Osteocyte (in vitro differentiated cells): ENCODE measurements around the gene MALRD1. TPM values are rescaled to one million over a fixed set of nuclear protein-coding genes. Genes with fewer than 3 reads are reported as not detected.
"Not testable (repeated sequence)": the region's sequence is repeated elsewhere in the genome, so short reads cannot be mapped to it uniquely, and the experiment has no call there.

Source experiments
- DNase-seq: peaks from one replicate; pipeline ENCODE4 v3.0.0; 2021; ENCODE audit warnings: mixed read lengths; ENCODE audit not compliant: unreplicated experiment; ENCODE audit errors: extremely low spot score
- H3K27ac Mint-ChIP-seq: one replicate; pipeline ENCODE4 v1.8.0; 2021; ENCODE audit warnings: mild to moderate bottlenecking, mixed read lengths; ENCODE audit not compliant: unreplicated experiment
- H3K27me3 Mint-ChIP-seq: one replicate; pipeline ENCODE4 v1.8.0; 2021; ENCODE audit warnings: mixed read lengths; ENCODE audit not compliant: unreplicated experiment
- H3K36me3 Mint-ChIP-seq: one replicate; pipeline ENCODE4 v1.8.0; 2021; ENCODE audit warnings: mixed read lengths; ENCODE audit not compliant: unreplicated experiment
- H3K4me1 Mint-ChIP-seq: one replicate; pipeline ENCODE4 v1.8.0; 2021; ENCODE audit warnings: mixed read lengths; ENCODE audit not compliant: unreplicated experiment
- H3K4me3 Mint-ChIP-seq: one replicate; pipeline ENCODE4 v1.8.0; 2021; ENCODE audit warnings: mild to moderate bottlenecking, moderate library complexity, mixed read lengths; ENCODE audit not compliant: unreplicated experiment
- H3K9me3 Mint-ChIP-seq: one replicate; pipeline ENCODE4 v1.8.0; 2021; ENCODE audit warnings: mixed read lengths; ENCODE audit not compliant: unreplicated experiment
- total RNA-seq: library from RNA; stranded (reverse); gene quantifications from 2 replicates; pipeline ENCODE4 v1.2.1, GENCODE V29; 2021
- TF ChIP-seq, protein P1 (sequence below): fragments of 200-600 bp; sonication (generic); IDR thresholded peaks from 2 replicates; pipeline ENCODE4 v1.5.0; 2021; ENCODE audit warnings: antibody characterized with exemption, mild to moderate bottlenecking, moderate library complexity

Gene MALRD1
- total RNA-seq, 1 donor from 2014 or later = 0.56 TPM

DNA sequence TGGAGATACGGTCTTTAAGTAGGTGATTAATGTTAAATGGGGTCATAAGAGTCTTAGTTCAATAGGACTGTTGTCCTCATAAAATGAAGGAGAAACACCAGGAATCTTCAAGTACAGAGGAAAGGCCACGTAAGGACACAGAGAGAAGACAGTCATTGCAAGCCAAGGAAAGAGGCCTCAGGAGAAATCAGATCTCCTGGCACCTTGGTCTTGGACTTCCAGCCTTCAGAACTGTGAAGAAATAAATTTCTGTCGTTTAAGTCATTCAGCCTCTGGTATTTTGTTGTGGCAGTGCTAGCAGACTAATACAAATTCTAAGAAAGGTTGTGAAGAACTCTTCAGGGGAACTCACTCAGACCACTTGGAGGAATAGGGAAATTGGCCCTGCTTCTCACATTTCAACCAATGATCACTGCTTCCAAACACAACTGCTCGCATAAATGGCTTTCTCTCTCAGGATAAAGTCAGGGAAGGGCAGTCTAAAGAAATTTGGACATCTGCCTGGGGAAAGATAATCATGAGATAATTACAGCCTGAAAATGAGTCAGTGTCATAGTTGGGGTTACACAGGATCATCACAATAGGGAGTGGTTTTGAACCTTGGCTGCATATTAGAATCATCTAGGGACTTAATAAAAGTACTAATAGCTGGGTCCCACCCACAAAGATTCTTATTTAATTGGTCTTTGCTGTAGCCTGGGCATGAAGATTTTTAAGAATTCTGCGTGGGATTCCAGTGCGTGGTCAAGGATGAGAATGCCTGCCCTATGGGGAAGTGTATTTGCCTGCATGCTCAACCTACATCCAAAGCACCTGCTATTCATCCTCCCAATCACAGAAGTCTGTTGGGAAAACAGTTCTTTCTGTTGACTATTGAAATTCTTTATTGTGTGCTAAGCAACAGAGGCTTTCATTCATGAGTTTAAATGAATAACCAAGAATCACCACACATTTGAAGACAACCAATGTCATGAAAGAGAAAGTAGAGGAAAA, 457.0 kb downstream of the MALRD1 start:
- DNase-seq = no peak
- Mint-ChIP-seq H3K4me3 (no peak overlapping the region), H3K4me1 (no peaks in the 10 kb centered on the region), H3K36me3 (no peaks in the 10 kb centered on the region), H3K27ac (no peak overlapping the region), H3K9me3 (no peaks in the 10 kb centered on the region), H3K27me3 (peaks cover 3% of the 10 kb centered on the region)
- TF ChIP-seq, protein P1, sequence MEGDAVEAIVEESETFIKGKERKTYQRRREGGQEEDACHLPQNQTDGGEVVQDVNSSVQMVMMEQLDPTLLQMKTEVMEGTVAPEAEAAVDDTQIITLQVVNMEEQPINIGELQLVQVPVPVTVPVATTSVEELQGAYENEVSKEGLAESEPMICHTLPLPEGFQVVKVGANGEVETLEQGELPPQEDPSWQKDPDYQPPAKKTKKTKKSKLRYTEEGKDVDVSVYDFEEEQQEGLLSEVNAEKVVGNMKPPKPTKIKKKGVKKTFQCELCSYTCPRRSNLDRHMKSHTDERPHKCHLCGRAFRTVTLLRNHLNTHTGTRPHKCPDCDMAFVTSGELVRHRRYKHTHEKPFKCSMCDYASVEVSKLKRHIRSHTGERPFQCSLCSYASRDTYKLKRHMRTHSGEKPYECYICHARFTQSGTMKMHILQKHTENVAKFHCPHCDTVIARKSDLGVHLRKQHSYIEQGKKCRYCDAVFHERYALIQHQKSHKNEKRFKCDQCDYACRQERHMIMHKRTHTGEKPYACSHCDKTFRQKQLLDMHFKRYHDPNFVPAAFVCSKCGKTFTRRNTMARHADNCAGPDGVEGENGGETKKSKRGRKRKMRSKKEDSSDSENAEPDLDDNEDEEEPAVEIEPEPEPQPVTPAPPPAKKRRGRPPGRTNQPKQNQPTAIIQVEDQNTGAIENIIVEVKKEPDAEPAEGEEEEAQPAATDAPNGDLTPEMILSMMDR = no peak

DNA sequence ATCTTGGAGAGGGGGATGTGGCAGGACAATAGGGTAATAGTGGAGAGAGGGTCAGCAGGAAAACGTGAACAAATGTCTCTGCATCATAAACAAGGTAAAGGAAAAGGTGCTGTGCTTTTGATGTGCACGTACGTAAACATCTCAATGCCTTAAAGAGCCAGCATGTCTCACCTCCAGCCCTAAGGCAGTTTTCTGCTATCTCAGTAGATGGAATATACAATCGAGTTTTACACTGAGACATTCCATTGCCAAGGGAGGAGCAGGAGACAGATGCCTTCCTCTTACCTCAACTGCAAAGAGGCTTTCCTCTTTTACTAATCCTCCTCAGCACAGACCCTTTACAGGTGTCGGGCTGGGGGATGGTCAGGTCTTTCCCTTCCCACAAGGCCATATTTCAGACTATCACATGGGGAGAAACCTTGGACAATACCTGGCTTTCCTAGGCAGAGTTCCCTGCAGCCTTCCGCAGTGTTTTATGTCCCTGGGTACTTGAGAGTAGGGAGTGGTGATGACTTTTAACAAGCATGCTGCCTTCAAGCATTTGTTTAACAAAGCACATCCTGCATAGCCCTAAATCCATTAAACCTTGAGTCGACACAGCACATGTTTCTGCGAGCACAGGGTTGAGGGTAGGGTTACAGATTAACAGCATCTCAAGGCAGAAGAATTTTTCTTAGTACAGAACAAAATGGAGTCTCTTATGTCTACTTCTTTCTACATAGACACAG, 461.6 kb downstream of the MALRD1 start:
- H3K4me1 Mint-ChIP-seq, H3K9me3 Mint-ChIP-seq, H3K27ac Mint-ChIP-seq, H3K27me3 Mint-ChIP-seq, H3K36me3 Mint-ChIP-seq, DNase-seq, H3K4me3 Mint-ChIP-seq: not testable (repeated sequence)

DNA sequence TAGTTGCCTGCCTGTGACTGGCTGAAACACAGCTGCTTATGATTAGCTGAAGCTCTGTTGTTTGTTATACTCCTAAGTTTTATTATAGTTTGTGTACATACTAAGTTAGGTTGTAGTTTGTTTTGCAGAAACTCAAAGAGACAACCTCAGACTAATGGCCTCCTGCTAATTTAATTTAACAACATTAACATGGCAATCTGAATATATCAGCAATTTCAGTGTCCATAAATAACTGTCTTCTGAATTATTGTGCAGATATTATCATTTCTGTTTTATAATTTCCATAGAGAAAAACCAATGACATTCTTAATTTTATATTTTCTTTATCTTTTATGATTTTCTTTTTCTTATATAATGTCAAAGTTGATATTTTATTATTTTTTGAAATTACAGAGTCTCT, 469.5 kb downstream of the MALRD1 start:
- DNase-seq = no peak
- Mint-ChIP-seq H3K9me3 (peaks cover 3% of the 10 kb centered on the region), H3K4me1 (no peaks in the 10 kb centered on the region), H3K27me3 (peaks cover 4% of the 10 kb centered on the region), H3K36me3 (no peaks in the 10 kb centered on the region), H3K4me3 (no peak overlapping the region), H3K27ac (no peak overlapping the region)
- TF ChIP-seq, protein P1 = no peak

DNA sequence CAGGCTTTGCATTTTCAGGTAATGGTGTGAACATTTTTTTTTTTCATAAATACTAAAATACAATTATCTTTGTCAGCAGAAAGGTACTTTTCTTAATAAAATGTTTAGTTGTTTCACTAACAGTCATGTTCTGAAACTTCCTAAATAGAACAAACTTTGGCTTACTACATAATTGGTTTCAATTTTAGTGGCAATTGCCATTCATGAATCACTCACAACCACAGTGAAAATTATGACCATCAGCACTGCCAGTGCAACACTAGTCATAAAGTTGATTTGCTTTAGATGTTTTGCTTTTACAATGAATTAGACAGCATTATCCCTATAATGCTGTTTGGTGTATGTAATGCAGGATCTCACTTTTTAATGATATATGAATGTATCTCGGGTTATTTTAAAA, 470.0 kb downstream of the MALRD1 start:
- no peak for DNase-seq
- H3K36me3 Mint-ChIP-seq = no peaks in the 10 kb centered on the region
- H3K4me1 Mint-ChIP-seq = no peaks in the 10 kb centered on the region
- H3K4me3 Mint-ChIP-seq = no peak overlapping the region
- no peak overlapping the region for H3K27ac Mint-ChIP-seq
- peaks cover 7% of the 10 kb centered on the region for H3K27me3 Mint-ChIP-seq
- TF ChIP-seq, protein P1 = no peak
- H3K9me3 Mint-ChIP-seq = peaks cover 3% of the 10 kb centered on the region

DNA sequence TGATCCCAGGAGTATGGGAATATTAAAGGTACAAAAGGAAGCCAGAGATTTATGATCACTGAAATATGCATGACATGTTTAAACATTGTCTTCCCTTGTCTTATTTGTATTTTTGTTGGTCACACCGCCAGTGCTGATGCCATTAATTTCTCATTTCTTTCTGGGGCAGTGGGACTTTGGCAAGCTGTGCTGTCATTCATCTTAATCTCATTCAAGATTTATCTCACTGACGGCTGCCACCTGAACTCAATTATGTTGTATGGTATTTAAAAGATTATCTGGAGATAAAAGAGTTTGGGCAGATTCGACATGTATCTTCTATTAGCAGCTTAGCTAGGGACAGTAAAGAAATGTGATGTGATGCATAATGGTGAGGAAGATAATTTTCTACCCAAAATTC, 482.7 kb downstream of the MALRD1 start:
- no peaks in the 10 kb centered on the region for H3K9me3 Mint-ChIP-seq
- no peaks in the 10 kb centered on the region for H3K36me3 Mint-ChIP-seq
- H3K27me3 Mint-ChIP-seq = no peaks in the 10 kb centered on the region
- H3K27ac Mint-ChIP-seq = no peak overlapping the region
- no peak overlapping the region for H3K4me3 Mint-ChIP-seq
- no peak for DNase-seq
- TF ChIP-seq, protein P1 = no peak
- H3K4me1 Mint-ChIP-seq = no peaks in the 10 kb centered on the region
